Measurements from ENCODE around the gene SH3PXD2B.

GRCh38 chr5:172429201-172429940 lies 25.0 kb downstream of the SH3PXD2B start:
- TF ChIP-seq CTCF (IDR thresholded peaks at IDR 0.05), result no peak
- TF ChIP-seq IRF2 (CRISPR knock-in tag; IDR thresholded peaks at IDR 0.05; ENCODE audit: borderline replicate concordance, low read depth), result no peak
- no peak for TF ChIP-seq JUN (CRISPR knock-in tag; IDR thresholded peaks at IDR 0.05)
- no peak for TF ChIP-seq E2F5 (CRISPR knock-in tag; IDR thresholded peaks at IDR 0.05)
- TF ChIP-seq HMGXB4 (CRISPR knock-in tag; IDR thresholded peaks at IDR 0.05), result no peak
